Limb (tissue), 2 donors: ENCODE data around the gene ADAMTS3.

Experiments
- DNase-seq, 2 donors: peaks; one replicate each; pipeline ENCODE4 v3.0.0-alpha.2; 2016; ENCODE audit errors: extremely low spot score in 2 of 2

Gene ADAMTS3

DNA sequence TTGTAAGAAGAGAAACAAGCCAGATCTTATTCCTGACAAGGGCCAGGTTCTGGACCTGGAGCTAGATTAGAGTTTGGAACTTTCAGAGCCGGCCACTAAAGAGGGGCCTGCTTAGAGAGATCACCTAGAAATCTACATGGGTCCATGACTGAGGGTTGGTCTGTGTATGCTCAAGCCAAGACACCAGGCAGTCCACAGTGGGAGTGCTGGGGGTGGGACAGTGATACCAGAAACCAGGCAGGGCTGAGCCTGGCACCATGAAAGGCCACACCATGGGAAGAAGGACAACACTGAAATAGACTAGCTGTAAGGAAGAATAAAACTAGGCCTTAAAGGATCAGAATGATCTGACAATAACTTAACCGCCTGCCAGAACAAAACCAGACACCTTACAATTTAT lies 267.3 kb downstream of the ADAMTS3 start:
- DNase-seq = no peak

- DNase-seq = no peak
Measured at GRCh38 chr4:72300126-72300525, 268.9 kb downstream of the ADAMTS3 start.

- peak in 1 of 2 donors; percentile 87 for DNase-seq
Measured at GRCh38 chr4:72295966-72296557, 273.0 kb downstream of the ADAMTS3 start.

DNA sequence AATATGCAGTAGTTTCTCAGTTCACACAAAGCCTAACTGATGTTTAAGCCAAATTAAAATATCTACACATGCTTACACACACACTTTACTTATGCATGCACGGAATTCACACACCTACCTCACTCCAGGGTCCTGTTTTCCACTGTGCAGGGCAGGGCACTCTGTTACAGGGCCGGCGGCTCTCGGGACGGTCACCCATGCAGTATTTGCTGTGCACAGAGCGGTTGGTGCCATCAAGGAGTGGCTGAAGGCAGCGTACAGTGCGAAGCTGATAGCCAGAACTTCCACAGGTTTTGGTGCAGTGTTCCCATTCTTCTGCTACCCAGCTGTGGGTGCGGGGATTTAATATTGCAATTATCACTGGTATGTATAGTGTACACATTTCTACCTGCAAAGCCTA lies 278.3 kb downstream of the ADAMTS3 start:
- no peak for DNase-seq

DNA sequence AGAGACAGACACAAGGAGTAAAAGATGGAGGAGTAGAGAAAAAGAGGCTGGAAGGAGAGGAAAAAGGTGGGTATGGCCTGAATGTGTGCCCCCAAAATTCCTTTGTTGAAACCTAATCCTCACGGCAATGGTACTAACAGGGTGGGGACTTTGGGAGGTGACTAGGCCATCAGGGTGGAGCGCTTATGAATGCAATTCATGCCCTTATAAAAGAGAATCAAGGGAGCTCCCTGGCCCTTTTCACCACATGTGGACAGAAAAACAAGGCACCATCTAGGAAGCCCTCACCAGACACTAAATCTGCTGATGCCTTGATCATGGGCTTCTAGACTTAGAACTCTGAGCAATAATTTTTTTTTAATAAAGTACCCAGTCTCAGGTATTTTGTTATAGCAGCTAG lies 282.1 kb downstream of the ADAMTS3 start:
- no peak for DNase-seq

DNA sequence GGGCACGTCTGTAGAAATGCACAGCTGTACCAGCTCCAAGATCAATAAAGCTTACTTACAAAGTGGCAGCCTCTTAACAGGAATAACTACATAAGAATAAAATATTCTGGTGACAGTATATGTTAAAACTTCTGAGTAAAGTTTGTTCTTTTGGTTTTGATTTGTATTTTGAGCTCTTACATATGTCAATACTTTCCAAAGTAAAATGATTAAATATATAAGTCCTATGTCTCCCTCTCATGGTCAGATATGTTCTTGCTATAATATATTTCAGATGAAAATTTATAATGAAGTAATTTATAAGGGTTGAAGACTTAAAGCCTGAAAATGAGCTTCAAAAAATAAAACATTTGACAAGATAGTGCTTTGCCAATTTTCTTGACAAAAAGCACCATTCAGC lies 282.8 kb downstream of the ADAMTS3 start:
- DNase-seq = peak in 1 of 2 donors; percentile 65

- no peak for DNase-seq
Measured at GRCh38 chr4:72283357-72283756, 285.7 kb downstream of the ADAMTS3 start.

DNA sequence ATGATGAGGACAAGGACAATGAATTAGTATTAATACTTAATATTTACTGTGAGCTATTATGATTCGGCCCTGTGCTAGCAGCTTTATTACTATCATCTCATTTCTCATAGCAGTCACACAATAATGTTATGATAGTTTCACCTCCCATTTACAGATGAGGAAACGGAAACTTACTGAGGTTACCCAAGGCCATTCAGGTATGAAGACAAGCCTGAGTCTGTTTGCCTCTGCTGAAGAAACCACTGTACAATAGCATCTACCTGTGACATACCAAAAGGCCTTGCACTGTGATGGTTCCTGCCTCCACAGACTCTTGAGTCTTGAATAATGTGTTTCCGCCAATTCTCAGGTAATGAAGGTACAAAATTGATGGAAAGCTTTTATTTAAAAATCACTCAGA lies 288.8 kb downstream of the ADAMTS3 start:
- no peak for DNase-seq

DNA sequence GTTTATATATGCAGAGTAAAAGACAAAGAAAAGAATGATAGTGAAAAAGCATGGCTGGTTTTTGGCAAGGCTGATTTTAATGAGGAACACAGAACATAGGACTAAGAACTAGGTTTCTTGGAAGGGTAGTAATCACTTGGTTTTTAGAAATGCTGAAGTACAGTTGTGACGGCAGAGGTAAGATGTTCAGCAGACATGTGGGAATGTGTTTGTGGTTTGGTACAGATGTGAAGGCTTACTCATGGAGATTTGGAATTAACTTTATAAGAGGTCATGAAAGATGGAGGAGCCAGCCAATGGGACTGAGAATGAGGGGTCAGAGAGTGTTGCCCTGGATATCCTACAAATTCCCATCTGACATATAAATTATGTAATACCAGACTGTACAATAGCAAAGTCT lies 293.6 kb downstream of the ADAMTS3 start:
- no peak for DNase-seq

DNA sequence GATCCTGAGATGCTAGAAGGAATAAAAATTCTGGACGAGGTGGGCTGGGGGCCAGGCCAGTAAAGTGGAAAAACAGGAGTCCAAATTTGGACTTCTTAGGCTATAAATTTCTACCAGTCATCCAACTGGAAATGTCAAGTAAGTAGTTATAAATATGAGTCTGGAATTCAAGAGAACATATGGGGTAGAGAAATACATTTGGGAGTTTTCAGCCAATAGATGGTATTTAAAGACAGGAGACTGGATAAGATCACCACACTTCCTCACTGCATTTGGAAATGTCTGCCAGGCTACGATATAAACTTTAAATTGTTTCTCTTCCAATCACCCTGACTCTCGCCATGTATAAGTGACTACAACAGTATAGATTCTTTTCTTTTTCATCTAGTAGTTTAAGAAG lies 294.8 kb downstream of the ADAMTS3 start:
- no peak for DNase-seq

DNA sequence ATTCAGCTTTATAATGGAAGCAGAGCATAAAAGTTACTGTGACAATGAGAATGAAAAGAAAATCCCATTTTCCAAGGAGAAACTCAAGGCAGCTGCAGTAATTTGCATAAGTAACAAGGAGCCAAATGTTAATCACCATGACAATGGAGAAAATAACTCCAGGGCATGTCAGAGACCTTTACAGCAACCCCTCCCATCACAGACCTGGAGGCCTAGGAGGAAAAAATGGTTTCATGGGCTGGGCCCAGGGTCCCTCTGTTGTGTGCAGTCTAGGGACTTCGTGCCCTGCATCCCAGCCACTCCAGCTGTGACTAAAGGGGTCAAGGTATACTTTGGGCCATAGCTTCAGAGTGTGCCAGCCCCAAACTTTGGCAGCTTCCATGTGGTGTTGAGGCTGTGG lies 313.8 kb downstream of the ADAMTS3 start:
- DNase-seq = no peak

GRCh38 chr4:72243641-72244040 lies 325.4 kb downstream of the ADAMTS3 start:
- no peak for DNase-seq

DNA sequence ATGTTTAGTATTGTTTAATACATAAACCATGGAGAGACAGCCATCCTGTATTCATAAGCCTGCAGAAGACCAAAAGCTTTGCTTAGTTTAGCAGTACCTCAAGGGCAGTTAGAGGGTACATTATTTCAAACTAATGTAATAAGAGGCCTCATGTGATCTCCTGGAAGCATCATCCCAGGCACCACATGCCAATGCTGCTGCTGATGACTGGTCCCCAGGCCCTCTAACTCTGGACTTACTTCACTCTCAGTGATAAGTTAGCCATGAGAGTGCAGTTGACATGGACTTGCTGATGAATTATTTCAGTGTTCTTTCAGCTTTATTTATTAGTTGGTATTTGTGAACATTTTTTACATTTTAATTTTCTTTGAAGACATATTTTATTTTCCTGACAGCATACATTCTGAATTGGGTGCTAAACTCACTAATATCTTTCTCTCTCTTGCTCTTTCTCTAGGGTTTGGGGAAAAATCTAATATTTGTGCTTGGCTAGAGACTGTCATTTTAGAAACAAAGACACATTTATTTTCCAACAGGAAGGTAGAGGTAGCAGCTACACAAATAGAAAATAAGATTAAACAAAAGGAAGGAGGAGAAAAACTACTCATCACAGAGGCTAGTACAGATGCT lies 329.4 kb downstream of the ADAMTS3 start:
- no peak for DNase-seq
